Endothelial cell of umbilical vein (primary cell): Measurements from ENCODE around the gene DACT1. TPM values are rescaled to one million over a fixed set of nuclear protein-coding genes. Genes with fewer than 3 reads are reported as not detected.

Experiments used
- BruUV-seq: library from RNA; stranded (reverse); fragments of 400-500 nt; replicated peaks from 2 replicates; lab custom pipeline; 2021; lab: Mats Ljungman, UMichigan
- CTCF ChIA-PET: fragments of 300-600, 350-600 bp; sonication (Branson Sonifier 250); formaldehyde crosslinking; loops from one replicate; lab custom pipeline; 2021; ENCODE audit warnings: antibody characterized with exemption, inconsistent platforms; lab: Charles Lee
- POLR2A ChIA-PET: fragments of 300-600, 350-600 bp; sonication (Branson Sonifier 250); formaldehyde crosslinking; loops from one replicate; lab custom pipeline; 2021; ENCODE audit warnings: antibody characterized with exemption, inconsistent platforms; lab: Charles Lee
- DNase-seq: peaks from one replicate; pipeline ENCODE4 v3.0.0-alpha.2; 2011; ENCODE audit warnings: low read depth, low spot score
- FAIRE-seq: peaks from 2 replicates; lab custom pipeline; 2011; peaks lifted over from hg19 to GRCh38; lab: Jason Lieb, UNC
- H2AFZ ChIP-seq: 2 replicates; pipeline ENCODE4 v1.6.0; 2012; ENCODE audit warnings: low read depth, low read length, control low read depth, inconsistent platforms
- H3K27ac ChIP-seq: 2 replicates; pipeline ENCODE4 v1.5.1; 2011; ENCODE audit warnings: low read depth, mild to moderate bottlenecking, control low read depth, low read length, moderate library complexity; ENCODE audit not compliant: insufficient read depth
- H3K27me3 ChIP-seq, 2 experiments: 2 replicates each; pipeline versions ENCODE4 v1.6.0 to v1.6.1; 2011; ENCODE audit warnings: low read length in 2 of 2, mixed read lengths in 1 of 2; ENCODE audit not compliant: control insufficient read depth in 2 of 2, insufficient read depth in 2 of 2
- H3K36me3 ChIP-seq, 2 experiments: 2 replicates in 1 of 2; 3 replicates in 1 of 2; pipeline ENCODE4 v1.5.1; 2011; ENCODE audit warnings: low read length in 2 of 2, mild to moderate bottlenecking in 1 of 2, moderate library complexity in 1 of 2; ENCODE audit not compliant: control insufficient read depth in 2 of 2, insufficient read depth in 2 of 2; ENCODE audit errors: extremely low read depth in 1 of 2
- H3K4me1 ChIP-seq: 3 replicates; pipeline ENCODE4 v1.5.1; 2011; ENCODE audit warnings: mild to moderate bottlenecking, low read length; ENCODE audit not compliant: control insufficient read depth, insufficient read depth; ENCODE audit errors: extremely low read depth
- H3K4me2 ChIP-seq: 2 replicates; pipeline ENCODE4 v1.6.1; 2011; ENCODE audit warnings: low read length, control low read depth, mixed read lengths; ENCODE audit not compliant: insufficient read depth
- H3K4me3 ChIP-seq, 3 experiments: fragments of 200-600 bp in 1 of 3; sonication (generic), shearing (Covaris generic) in 1 of 3; replicated peaks in 1 of 3; 2 replicates each; pipeline ENCODE4 v1.5.1; 2011 to 2016; ENCODE audit warnings: control low read depth in 3 of 3, low read length in 3 of 3, mild to moderate bottlenecking in 2 of 3, inconsistent platforms in 1 of 3, low read depth in 1 of 3, moderate library complexity in 1 of 3; ENCODE audit not compliant: insufficient read depth in 1 of 3
- H3K79me2 ChIP-seq: 2 replicates; pipeline ENCODE4 v1.6.0; 2012; ENCODE audit warnings: low read length, inconsistent platforms; ENCODE audit not compliant: control insufficient read depth, insufficient read depth
- H3K9ac ChIP-seq: replicated peaks from 2 replicates; pipeline ENCODE3; 2011; ENCODE audit warnings: low read length, control low read depth; ENCODE audit not compliant: insufficient read depth; ENCODE audit errors: extremely low read depth
- H3K9me1 ChIP-seq: replicated peaks from 3 replicates; pipeline ENCODE4 v1.6.0; 2011; ENCODE audit warnings: mild to moderate bottlenecking, low read length; ENCODE audit not compliant: control insufficient read depth, insufficient read depth; ENCODE audit errors: extremely low read depth
- H3K9me3 ChIP-seq: replicated peaks from 2 replicates; pipeline ENCODE4 v1.5.1; 2012; ENCODE audit warnings: low read length, inconsistent platforms; ENCODE audit not compliant: control insufficient read depth, insufficient read depth
- H4K20me1 ChIP-seq: replicated peaks from 2 replicates; pipeline ENCODE3; 2011; ENCODE audit warnings: mild to moderate bottlenecking, low read length; ENCODE audit not compliant: control insufficient read depth, insufficient read depth; ENCODE audit errors: extremely low read depth
- EZH2 ChIP-seq: IDR thresholded peaks from 2 replicates; pipeline ENCODE4 v1.6.1; 2012; ENCODE audit warnings: borderline replicate concordance, low read depth, mild to moderate bottlenecking, moderate library complexity, low read length, inconsistent platforms; ENCODE audit not compliant: severe bottlenecking
- dilution Hi-C: fragments of 300-500 bp; cut with MboI; formaldehyde crosslinking; loops from one replicate; pipeline ENCODE4 v1.15.0; 2019; ENCODE audit warnings: low sequenced_read_pairs; ENCODE audit not compliant: extremely low pct_ligation_motif_present
- intact Hi-C: fragments of 100-400 bp; cut with micrococcal nuclease; formaldehyde crosslinking; loops from one replicate; pipeline ENCODE4 v1.10.0; 2022
- polyA plus RNA-seq, 4 experiments: library from polyadenylated mRNA; depleted of rRNA in 3 of 4; stranded (reverse) in 3 of 4; unstranded in 1 of 4; fragments of >200 nt; gene quantifications; 2 replicates each; pipeline versions ENCODE4 v1.2.1 to v1.2.3, GENCODE V29; 2011 to 2012; ENCODE audit warnings: missing spikeins in 1 of 4
- total RNA-seq: library from RNA; stranded (reverse); gene quantifications from 2 replicates; pipeline ENCODE4 v1.2.3, GENCODE V29; 2021
- TF ChIP-seq, protein P1 (sequence below), 2 donors: IDR thresholded peaks; 1 replicate in 1 of 2; 2 replicates in 1 of 2; pipeline ENCODE4 v1.5.1; 2011; ENCODE audit warnings: low read length in 2 of 2, mild to moderate bottlenecking in 2 of 2, moderate library complexity in 2 of 2, control low read depth in 1 of 2, inconsistent platforms in 1 of 2, low read depth in 1 of 2; ENCODE audit not compliant: insufficient read depth in 1 of 2; ENCODE audit errors: extremely low read depth in 1 of 2

DACT1 gene
- total and polyA plus RNA-seq, 2 donors (not counting 3 experiments of a cell fraction or from before 2014, with no cell fraction given): 0.21 to 0.27 TPM

DNA sequence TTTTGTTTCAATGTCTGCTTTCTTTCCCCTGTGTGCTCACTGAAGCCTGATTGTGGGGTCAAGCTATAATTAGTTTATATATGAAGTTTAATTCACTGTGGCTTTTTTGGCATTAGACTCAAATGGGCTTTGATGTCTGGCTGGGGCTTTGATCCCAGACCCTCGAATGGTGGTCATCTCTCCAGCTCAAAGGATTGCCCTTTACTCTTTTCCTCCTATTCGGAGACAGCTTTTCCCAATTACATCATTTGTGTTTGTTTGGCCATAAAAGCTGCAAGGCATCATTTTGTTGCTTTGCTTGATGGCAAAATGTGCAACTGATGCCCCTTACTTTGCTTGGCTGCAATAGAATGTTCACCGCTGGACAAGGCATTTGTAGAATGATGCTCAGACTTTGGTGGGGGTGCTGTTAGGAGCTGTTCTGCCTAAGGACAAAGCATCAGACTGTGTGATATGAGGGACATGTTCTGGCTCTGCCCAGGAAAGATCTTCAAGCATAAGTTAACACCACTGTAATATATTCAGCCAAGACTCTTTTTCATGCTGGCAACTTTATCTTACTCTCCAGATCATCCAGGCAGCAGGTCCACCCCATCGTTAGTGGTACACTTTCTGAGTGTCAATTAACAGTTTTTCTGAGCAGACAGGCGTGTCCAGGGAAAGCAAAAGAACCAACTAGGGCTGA lies 3.2 kb upstream of the DACT1 start:
- ChIA-PET POLR2A (interaction anchor here (0.8 kb wide), 1 partner anchor 133 kb away, joined by 6 read pairs; no protein-coding TSS in a partner anchor), CTCF (interaction anchor here (0.9 to 8.8 kb wide), 4 partner anchors 9 to 809 kb away, joined by 3 to 93 read pairs (median 3); no protein-coding TSS in a partner anchor)

More for the DNA sequence above, 3.2 kb upstream of the DACT1 start:
- Histone ChIP-seq H3K4me3 (no peak overlapping the region), H3K9me3 (no peaks in the 10 kb centered on the region), H3K4me1 (peaks cover 8% of the 10 kb centered on the region), H2AFZ (no peak overlapping the region), H3K9ac (no peak overlapping the region), H3K79me2 (no peaks in the 10 kb centered on the region), H3K4me2 (no peak overlapping the region), H4K20me1 (no peaks in the 10 kb centered on the region), H3K9me1 (no peaks in the 10 kb centered on the region), H3K27ac (no peak overlapping the region), H3K27me3 (peaks cover 38 to 62% of the 10 kb centered on the region in 2 experiments), H3K36me3 (no peaks in the 10 kb centered on the region)
- dilution Hi-C loops: no loop called here
- TF ChIP-seq, protein P1, sequence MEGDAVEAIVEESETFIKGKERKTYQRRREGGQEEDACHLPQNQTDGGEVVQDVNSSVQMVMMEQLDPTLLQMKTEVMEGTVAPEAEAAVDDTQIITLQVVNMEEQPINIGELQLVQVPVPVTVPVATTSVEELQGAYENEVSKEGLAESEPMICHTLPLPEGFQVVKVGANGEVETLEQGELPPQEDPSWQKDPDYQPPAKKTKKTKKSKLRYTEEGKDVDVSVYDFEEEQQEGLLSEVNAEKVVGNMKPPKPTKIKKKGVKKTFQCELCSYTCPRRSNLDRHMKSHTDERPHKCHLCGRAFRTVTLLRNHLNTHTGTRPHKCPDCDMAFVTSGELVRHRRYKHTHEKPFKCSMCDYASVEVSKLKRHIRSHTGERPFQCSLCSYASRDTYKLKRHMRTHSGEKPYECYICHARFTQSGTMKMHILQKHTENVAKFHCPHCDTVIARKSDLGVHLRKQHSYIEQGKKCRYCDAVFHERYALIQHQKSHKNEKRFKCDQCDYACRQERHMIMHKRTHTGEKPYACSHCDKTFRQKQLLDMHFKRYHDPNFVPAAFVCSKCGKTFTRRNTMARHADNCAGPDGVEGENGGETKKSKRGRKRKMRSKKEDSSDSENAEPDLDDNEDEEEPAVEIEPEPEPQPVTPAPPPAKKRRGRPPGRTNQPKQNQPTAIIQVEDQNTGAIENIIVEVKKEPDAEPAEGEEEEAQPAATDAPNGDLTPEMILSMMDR (IDR thresholded peaks at IDR 0.05; ENCODE audit: extremely low read depth in 1 of 2, insufficient read depth in 1 of 2, low read depth in 1 of 2, low read length in 2 of 2): no peak
- TF ChIP-seq EZH2: peak; percentile 22
- DNase-seq: no peak
- intact Hi-C loops: no loop called here
- no peak for FAIRE-seq
- BruUV-seq: no TSS peak
